ENCODE measurements around the gene PICALM.

GRCh38 chr11:86021377-86021776 lies 47.5 kb downstream of the PICALM start:
- TF ChIP-seq ZFP30 (CRISPR knock-in tag; IDR thresholded peaks at IDR 0.05) (no peak), SNAI2 (CRISPR knock-in tag; IDR thresholded peaks at IDR 0.05) (no peak), TOX (CRISPR knock-in tag; IDR thresholded peaks at IDR 0.05; ENCODE audit: borderline replicate concordance) (no peak)
- TF ChIP-seq, protein P1, sequence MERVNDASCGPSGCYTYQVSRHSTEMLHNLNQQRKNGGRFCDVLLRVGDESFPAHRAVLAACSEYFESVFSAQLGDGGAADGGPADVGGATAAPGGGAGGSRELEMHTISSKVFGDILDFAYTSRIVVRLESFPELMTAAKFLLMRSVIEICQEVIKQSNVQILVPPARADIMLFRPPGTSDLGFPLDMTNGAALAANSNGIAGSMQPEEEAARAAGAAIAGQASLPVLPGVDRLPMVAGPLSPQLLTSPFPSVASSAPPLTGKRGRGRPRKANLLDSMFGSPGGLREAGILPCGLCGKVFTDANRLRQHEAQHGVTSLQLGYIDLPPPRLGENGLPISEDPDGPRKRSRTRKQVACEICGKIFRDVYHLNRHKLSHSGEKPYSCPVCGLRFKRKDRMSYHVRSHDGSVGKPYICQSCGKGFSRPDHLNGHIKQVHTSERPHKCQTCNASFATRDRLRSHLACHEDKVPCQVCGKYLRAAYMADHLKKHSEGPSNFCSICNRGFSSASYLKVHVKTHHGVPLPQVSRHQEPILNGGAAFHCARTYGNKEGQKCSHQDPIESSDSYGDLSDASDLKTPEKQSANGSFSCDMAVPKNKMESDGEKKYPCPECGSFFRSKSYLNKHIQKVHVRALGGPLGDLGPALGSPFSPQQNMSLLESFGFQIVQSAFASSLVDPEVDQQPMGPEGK (CRISPR knock-in tag; IDR thresholded peaks at IDR 0.05; ENCODE audit: borderline replicate concordance), result no peak

Data from SK-N-SH treated with all-trans-retinoic acid at 6 μM for 48 hours (cell line).